HEK293 (cell line): ENCODE data around the gene TMEM151B.

ENCODE experiments used
- CTCF ChIP-seq: fragments of 450-650 bp; formaldehyde crosslinking; IDR thresholded peaks from 2 replicates; pipeline ENCODE4 v1.5.1; 2016; ENCODE audit warnings: missing biosample characterization, missing genetic modification characterization
- ZNF157 ChIP-seq: fragments of 450-650 bp; formaldehyde crosslinking; IDR thresholded peaks from 2 replicates; pipeline ENCODE4 v1.5.1; 2016; ENCODE audit warnings: missing biosample characterization, missing genetic modification characterization
- ZNF184 ChIP-seq: fragments of 450-650 bp; IDR thresholded peaks from 2 replicates; pipeline ENCODE4 v1.5.1; 2018; ENCODE audit warnings: missing biosample characterization, mild to moderate bottlenecking, missing genetic modification characterization
- ZNF324 ChIP-seq: fragments of 450-650 bp; formaldehyde crosslinking; IDR thresholded peaks from 2 replicates; pipeline ENCODE4 v1.5.1; 2016; ENCODE audit warnings: missing biosample characterization, missing genetic modification characterization
- ZNF335 ChIP-seq: fragments of 450-650 bp; formaldehyde crosslinking; conservative IDR thresholded peaks from 2 replicates; pipeline ENCODE4 v1.5.1; 2016; ENCODE audit warnings: missing biosample characterization, missing genetic modification characterization
- ZNF416 ChIP-seq: fragments of 450-650 bp; formaldehyde crosslinking; IDR thresholded peaks from 2 replicates; pipeline ENCODE4 v1.5.1; 2016; ENCODE audit warnings: missing biosample characterization, missing genetic modification characterization
- ZNF580 ChIP-seq: fragments of 450-650 bp; formaldehyde crosslinking; IDR thresholded peaks from 2 replicates; pipeline ENCODE4 v1.5.1; 2016; ENCODE audit warnings: missing biosample characterization, missing genetic modification characterization
- ZNF670 ChIP-seq: fragments of 450-650 bp; formaldehyde crosslinking; IDR thresholded peaks from 2 replicates; pipeline ENCODE4 v1.5.1; 2016; ENCODE audit warnings: missing biosample characterization, missing genetic modification characterization, low read depth
- ZNF777 ChIP-seq: fragments of 450-650 bp; formaldehyde crosslinking; IDR thresholded peaks from 2 replicates; pipeline ENCODE4 v1.5.1; 2017; ENCODE audit warnings: missing biosample characterization, missing genetic modification characterization, borderline replicate concordance

- TF ChIP-seq CTCF (tag by site-specific recombination) (no peak), ZNF416 (tag by site-specific recombination) (no peak), ZNF580 (tag by site-specific recombination) (no peak), ZNF157 (tag by site-specific recombination) (no peak), ZNF670 (tag by site-specific recombination) (no peak), ZNF777 (no peak), ZNF335 (tag by site-specific recombination) (no peak), ZNF184 (tag by site-specific recombination) (no peak), ZNF324 (tag by site-specific recombination) (no peak)
Measured at GRCh38 chr6:44276667-44277640, 6.7 kb downstream of the TMEM151B start.
